ENCODE measurements around the gene RIBC1. TPM values are rescaled to one million over a fixed set of nuclear protein-coding genes. Genes with fewer than 3 reads are reported as not detected.
A peak's percentile ranks its signal among the peaks of the same experiment; 100 is the strongest.
"Not testable (repeated sequence)": the region's sequence is repeated elsewhere in the genome, so short reads cannot be mapped to it uniquely, and the experiment has no call there.

RIBC1 gene
- total and polyA plus RNA-seq, 12 donors: 0.28 to 1.6 (median 0.52) TPM

DNA sequence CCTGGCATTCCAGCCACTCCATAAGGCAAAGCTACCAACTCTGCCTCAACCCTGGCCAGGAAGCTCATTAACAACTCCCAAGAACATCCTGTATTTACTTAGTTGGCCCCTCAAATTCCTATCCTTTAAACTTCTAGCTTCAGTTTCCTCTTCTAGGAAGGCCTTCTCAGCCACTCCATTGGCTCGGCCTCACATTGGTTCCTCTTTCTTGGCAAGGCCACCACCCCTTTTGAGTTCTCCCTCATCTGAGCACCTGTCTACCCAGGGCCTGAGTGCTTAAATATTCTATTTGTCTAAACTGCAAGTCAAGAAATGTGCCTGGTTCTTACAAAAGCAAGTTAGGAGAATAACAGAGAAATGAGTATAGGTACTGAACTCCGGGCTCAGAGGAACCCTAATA lies 10.2 kb upstream of the RIBC1 start:
- intact Hi-C loops (cut with DNase I): loop anchor here in 1 of 10 donors (10.0 kb wide), 1 partner anchor 62 kb away; no protein-coding TSS in a partner anchor

DNA sequence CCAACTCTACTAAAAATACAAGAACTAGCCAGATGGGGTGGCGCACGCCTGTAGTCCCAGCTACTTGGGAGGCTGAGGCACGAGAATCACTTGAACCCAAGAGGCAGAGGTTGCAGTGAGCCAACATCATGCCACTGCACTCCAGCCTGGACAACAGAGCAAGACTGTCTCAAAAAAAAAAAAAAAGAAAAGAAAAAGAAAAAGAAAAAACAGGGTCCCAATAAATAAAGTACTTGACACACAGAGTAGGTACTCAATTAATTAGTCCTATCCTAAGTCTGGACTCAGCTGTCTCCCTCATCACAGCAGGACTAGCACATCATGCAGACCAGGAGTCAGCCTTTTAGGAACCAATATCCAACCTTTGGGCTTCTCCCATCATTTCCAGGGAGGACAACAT lies 2.3 kb upstream of the RIBC1 start:
- intact Hi-C loops (cut with DNase I): loop anchor here in 1 of 10 donors (10.0 kb wide), 1 partner anchor 196 kb away; the partner anchor contains the start of gene KDM5C
- H3K9me3 ChIP-seq, DNase-seq, H3K27me3 ChIP-seq, H3K27ac ChIP-seq, H3K4me3 ChIP-seq, ATAC-seq: not testable (repeated sequence)
- peaks cover 0 to 29% (median 14%) of the 10 kb centered on the region in 9 donors for H3K4me1 ChIP-seq
- WGBS, 2 donors: 89 to 96% methylated on average over 3 of the region's 3 CpGs
- H3K36me3 ChIP-seq: peaks cover 0 to 17% (median 0%) of the 10 kb centered on the region in 9 donors

More for the DNA sequence above, 10.2 kb upstream of the RIBC1 start:
- Histone ChIP-seq H3K27me3 (no peaks in the 10 kb centered on the region), H3K4me1 (no peaks in the 10 kb centered on the region), H3K27ac (no peak overlapping the region), H3K36me3 (peaks cover 0 to 88% (median 12%) of the 10 kb centered on the region in 9 donors), H3K9me3 (no peaks in the 10 kb centered on the region), H3K4me3 (no peak overlapping the region)
- TF ChIP-seq, protein P1, sequence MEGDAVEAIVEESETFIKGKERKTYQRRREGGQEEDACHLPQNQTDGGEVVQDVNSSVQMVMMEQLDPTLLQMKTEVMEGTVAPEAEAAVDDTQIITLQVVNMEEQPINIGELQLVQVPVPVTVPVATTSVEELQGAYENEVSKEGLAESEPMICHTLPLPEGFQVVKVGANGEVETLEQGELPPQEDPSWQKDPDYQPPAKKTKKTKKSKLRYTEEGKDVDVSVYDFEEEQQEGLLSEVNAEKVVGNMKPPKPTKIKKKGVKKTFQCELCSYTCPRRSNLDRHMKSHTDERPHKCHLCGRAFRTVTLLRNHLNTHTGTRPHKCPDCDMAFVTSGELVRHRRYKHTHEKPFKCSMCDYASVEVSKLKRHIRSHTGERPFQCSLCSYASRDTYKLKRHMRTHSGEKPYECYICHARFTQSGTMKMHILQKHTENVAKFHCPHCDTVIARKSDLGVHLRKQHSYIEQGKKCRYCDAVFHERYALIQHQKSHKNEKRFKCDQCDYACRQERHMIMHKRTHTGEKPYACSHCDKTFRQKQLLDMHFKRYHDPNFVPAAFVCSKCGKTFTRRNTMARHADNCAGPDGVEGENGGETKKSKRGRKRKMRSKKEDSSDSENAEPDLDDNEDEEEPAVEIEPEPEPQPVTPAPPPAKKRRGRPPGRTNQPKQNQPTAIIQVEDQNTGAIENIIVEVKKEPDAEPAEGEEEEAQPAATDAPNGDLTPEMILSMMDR (IDR thresholded peaks at IDR 0.05): no peak
- WGBS, 2 donors: 95 to 100% methylated on average over 2 of the region's 2 CpGs
- DNase-seq (no peak), ATAC-seq (no peak)

DNA sequence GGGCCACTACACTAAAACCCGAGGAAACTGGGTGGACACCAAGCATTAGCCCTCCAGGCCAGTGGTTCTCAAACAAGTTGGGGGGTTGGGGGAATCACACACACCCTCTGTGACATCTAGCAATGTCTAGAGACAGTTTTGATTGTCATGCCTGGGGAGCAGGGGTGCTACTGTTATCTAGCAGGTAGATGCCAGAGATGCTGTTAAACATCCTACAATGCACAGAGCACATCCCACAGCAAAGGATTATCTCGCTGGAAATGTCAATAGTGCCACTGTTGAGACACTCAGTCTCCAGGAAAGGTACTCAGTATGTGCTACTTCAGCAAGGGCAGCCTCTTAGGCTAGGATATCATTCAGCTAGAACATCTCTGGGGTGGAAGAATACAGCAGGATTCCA lies 1.5 kb upstream of the RIBC1 start:
- H3K4me3 ChIP-seq: peak overlapping the region in 9 of 10 donors; percentile 50 to 83 (median 71)
- H3K36me3 ChIP-seq: peaks cover 0 to 17% (median 0%) of the 10 kb centered on the region in 9 donors
- intact Hi-C loops (cut with DNase I): loop anchor here in 1 of 10 donors (10.0 kb wide), 1 partner anchor 196 kb away; the partner anchor contains the start of gene KDM5C
- WGBS, 2 donors: 33 to 37% methylated on average over 2 of the region's 2 CpGs
- TF ChIP-seq, protein P1 (IDR thresholded peaks at IDR 0.05): no peak
- peaks cover 0 to 29% (median 14%) of the 10 kb centered on the region in 9 donors for H3K4me1 ChIP-seq
- no peaks in the 10 kb centered on the region for H3K9me3 ChIP-seq
- ATAC-seq: no peak
- H3K27ac ChIP-seq: no peak overlapping the region
- no peak for DNase-seq
- no peaks in the 10 kb centered on the region for H3K27me3 ChIP-seq

DNA sequence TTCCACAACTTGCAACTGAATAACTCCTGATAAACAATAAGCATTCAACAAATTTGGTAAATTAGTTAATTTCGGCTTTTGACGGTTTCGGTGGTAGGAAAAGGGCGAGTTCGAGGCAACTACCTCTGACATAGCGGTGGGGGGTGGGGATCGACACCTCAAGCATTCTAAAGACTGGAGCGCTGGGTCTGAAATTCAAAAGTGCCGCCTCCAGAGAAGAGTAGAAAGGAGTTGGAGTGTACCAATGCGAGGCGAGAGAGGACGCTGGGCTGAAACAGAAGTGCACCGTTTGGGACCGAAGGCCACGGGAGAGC lies 944 bp upstream of the RIBC1 start:
- TF ChIP-seq, protein P1 (IDR thresholded peaks at IDR 0.05): no peak
- H3K36me3 ChIP-seq: peaks cover 0 to 14% (median 0%) of the 10 kb centered on the region in 9 donors
- peak overlapping the region; percentile 81 to 96 (median 92) for H3K27ac ChIP-seq
- peak overlapping the region; percentile 50 to 83 (median 70) for H3K4me3 ChIP-seq
- no peaks in the 10 kb centered on the region for H3K9me3 ChIP-seq
- H3K27me3 ChIP-seq: no peaks in the 10 kb centered on the region
- intact Hi-C loops (cut with DNase I): loop anchor here in 1 of 10 donors (10.0 kb wide), 1 partner anchor 197 kb away; the partner anchor contains the start of gene KDM5C
- peak in 1 of 8 donors; percentile 14 for ATAC-seq
- WGBS, 2 donors: 0% methylated on average over 14 to 15 of the region's 15 CpGs
- no peak for DNase-seq
- H3K4me1 ChIP-seq: peaks cover 0 to 29% (median 14%) of the 10 kb centered on the region in 9 donors
